Measurements from ENCODE around the gene ST3GAL3.

Gene ST3GAL3

DNA sequence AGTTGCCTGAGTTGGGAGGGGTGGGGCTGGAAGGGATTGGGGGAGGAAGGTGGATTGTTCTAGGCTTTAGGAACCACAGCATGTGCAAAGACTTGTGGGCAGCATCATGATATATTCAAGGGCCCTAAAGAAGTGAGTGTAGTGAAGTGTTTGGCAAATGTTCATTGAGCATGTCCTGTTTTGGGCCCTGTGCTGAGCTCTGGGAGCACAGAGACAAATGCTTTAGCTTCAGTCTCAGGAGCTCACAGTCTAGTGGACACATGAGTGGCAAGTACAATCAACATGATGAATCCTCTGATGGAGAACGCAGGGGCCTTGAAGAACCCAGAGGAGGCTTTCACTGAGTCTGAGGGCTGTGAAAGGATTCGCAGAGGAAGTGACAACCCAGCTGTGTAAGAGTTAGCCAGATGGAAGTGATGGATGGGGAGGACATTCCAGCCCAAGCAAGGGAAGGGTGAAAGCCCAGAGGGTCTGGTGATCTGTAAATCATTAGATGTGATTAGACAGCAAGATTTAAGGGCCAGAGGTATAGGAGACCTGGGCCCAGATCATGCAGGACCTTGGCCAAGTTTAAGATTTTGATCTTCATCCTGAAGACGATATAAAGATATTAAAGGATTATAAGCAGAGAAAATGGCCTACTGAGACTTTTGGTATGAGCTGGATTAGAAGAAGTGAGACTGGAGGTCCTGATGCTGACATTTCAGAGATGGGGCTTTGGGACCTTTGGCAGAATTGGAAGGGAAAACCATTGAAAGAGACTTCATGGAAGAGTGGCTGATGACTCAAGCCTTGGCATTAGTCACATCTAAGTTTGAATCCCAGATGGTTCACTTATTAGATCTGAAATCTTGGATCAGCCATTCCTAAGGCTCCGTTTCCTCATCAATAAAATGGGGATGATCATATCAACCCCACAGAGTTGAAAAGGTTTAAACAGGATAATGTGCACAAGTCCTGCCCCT, 244.0 kb downstream of the ST3GAL3 start:
- no peaks in the 10 kb centered on the region for H3K9me3 ChIP-seq (ENCODE audit: control extremely low read depth in 1 of 5, control insufficient read depth in 4 of 5, insufficient read depth in 2 of 5, low read depth in 1 of 5, low read length in 4 of 5)
- H3K27ac ChIP-seq (ENCODE audit: insufficient read depth in 1 of 2, low read depth in 1 of 2, low read length in 2 of 2, poor library complexity in 1 of 2, severe bottlenecking in 2 of 2), result no peak overlapping the region
- DNase-seq, result no peak
- peaks cover 6 to 17% (median 13%) of the 10 kb centered on the region in 4 experiments for H3K4me1 ChIP-seq (ENCODE audit: control extremely low read depth in 1 of 4, control insufficient read depth in 4 of 4, insufficient read depth in 4 of 4, low read length in 3 of 4)
- 100% methylated on average over 3 of the region's 4 CpGs for WGBS (ENCODE audit: insufficient coverage)
- no peaks in the 10 kb centered on the region for H3K27me3 ChIP-seq (replicated peaks in 2 of 5; ENCODE audit: control insufficient read depth in 4 of 5, insufficient read depth in 5 of 5, low read length in 4 of 5)
- H3K4me3 ChIP-seq (ENCODE audit: control insufficient read depth in 1 of 7, extremely low read depth in 1 of 7, insufficient read depth in 4 of 7, low read depth in 2 of 7, low read length in 6 of 7), result no peak overlapping the region
- peaks cover 3 to 15% (median 12%) of the 10 kb centered on the region in 4 experiments for H3K36me3 ChIP-seq (ENCODE audit: control insufficient read depth in 4 of 4, insufficient read depth in 4 of 4, low read length in 3 of 4)
- ChIA-PET POLR2A (interaction anchor here (1.0 kb wide), 1 partner anchor 177 kb away, joined by 3 read pairs; no protein-coding TSS in a partner anchor), CTCF (interaction anchor here (1.0 to 9.4 kb wide), 5 partner anchors 15 to 39 kb away, joined by 3 to 120 read pairs (median 3); partner anchors contain the start of gene ARTN)

DNA sequence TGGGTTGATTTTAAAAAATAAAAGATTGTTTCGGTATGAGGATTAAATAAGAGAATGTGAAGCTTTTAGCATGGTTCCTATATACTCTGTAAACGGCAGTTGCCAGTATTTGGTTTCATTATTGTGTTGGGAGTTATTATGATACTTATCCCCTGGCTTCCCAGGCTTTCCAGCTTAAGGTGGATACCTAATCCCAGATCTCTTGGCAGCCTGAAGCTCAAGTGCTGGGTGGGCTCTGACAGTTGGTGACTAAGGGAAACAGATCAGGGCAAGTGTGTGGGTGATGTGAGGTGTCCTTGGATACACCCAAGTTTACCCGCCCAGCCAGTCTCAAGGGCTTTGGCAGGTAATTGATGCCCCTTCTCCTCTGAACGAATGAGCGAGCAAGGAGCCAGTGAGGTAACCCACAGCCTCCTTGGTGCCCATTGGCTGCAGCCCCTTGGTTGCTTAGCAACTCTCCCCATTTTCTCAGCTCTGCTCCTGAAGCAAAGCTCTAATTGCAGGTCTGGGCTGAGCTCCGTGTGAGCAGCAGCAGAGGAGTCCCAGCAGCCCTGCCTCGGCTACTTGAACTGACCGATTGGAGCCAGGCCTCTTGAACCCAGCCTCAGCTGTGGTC, 245.5 kb downstream of the ST3GAL3 start:
- DNase-seq, result peak in 1 of 3 donors; percentile 11
- no peak overlapping the region for H3K27ac ChIP-seq (ENCODE audit: insufficient read depth in 1 of 2, low read depth in 1 of 2, low read length in 2 of 2, poor library complexity in 1 of 2, severe bottlenecking in 2 of 2)

DNA sequence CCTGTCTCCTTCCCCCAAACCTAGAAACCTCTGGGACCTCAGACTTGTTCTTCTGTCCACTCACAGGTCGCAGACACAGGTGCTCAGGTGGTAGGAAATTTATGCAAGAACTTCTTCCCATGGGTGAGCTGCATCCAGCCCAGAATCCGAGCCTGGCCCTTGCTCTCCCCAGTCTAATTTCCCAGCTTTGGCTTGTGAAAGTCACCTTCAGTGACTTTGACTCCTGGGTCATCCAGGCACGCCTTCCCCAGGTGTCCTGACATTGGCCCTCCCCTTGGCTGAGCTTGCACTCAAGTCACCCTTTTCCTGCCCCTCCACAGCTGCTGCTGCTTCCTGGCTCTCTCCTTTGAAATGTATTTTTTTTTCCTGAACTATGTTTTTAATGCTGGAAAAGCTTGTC, 246.0 kb downstream of the ST3GAL3 start:
- POLR2A ChIA-PET, result no interaction called here
- Histone ChIP-seq H3K36me3 (ENCODE audit: control insufficient read depth in 4 of 4, insufficient read depth in 4 of 4, low read length in 3 of 4) (peaks cover 6 to 36% (median 23%) of the 10 kb centered on the region in 4 experiments), H3K4me3 (ENCODE audit: control insufficient read depth in 1 of 7, extremely low read depth in 1 of 7, insufficient read depth in 4 of 7, low read depth in 2 of 7, low read length in 6 of 7) (no peak overlapping the region), H3K9me3 (ENCODE audit: control extremely low read depth in 1 of 5, control insufficient read depth in 4 of 5, insufficient read depth in 2 of 5, low read depth in 1 of 5, low read length in 4 of 5) (no peaks in the 10 kb centered on the region), H3K27ac (ENCODE audit: insufficient read depth in 1 of 2, low read depth in 1 of 2, low read length in 2 of 2, poor library complexity in 1 of 2, severe bottlenecking in 2 of 2) (no peak overlapping the region), H3K4me1 (ENCODE audit: control extremely low read depth in 1 of 4, control insufficient read depth in 4 of 4, insufficient read depth in 4 of 4, low read length in 3 of 4) (peaks cover 0 to 3% (median 0%) of the 10 kb centered on the region in 4 experiments), H3K27me3 (replicated peaks in 2 of 5; ENCODE audit: control insufficient read depth in 4 of 5, insufficient read depth in 5 of 5, low read length in 4 of 5) (no peaks in the 10 kb centered on the region)
- 96% methylated on average over 2 of the region's 3 CpGs for WGBS (ENCODE audit: insufficient coverage)
- CTCF ChIA-PET, result interaction anchor here (0.7 to 4.2 kb wide), 6 partner anchors 10 to 21 kb away, joined by 3 to 18 read pairs (median 4); partner anchors contain the start of genes ARTN, ATP6V0B and DPH2
- no peak for DNase-seq

More for the DNA sequence above, 245.5 kb downstream of the ST3GAL3 start:
- Histone ChIP-seq H3K27me3 (replicated peaks in 2 of 5; ENCODE audit: control insufficient read depth in 4 of 5, insufficient read depth in 5 of 5, low read length in 4 of 5) (no peaks in the 10 kb centered on the region), H3K9me3 (ENCODE audit: control extremely low read depth in 1 of 5, control insufficient read depth in 4 of 5, insufficient read depth in 2 of 5, low read depth in 1 of 5, low read length in 4 of 5) (no peaks in the 10 kb centered on the region), H3K4me3 (ENCODE audit: control insufficient read depth in 1 of 7, extremely low read depth in 1 of 7, insufficient read depth in 4 of 7, low read depth in 2 of 7, low read length in 6 of 7) (no peak overlapping the region), H3K36me3 (ENCODE audit: control insufficient read depth in 4 of 4, insufficient read depth in 4 of 4, low read length in 3 of 4) (peaks cover 6 to 30% (median 19%) of the 10 kb centered on the region in 4 experiments), H3K4me1 (ENCODE audit: control extremely low read depth in 1 of 4, control insufficient read depth in 4 of 4, insufficient read depth in 4 of 4, low read length in 3 of 4) (peaks cover 3 to 8% (median 4%) of the 10 kb centered on the region in 4 experiments)
- POLR2A ChIA-PET, result no interaction called here
- WGBS (ENCODE audit: insufficient coverage), result 100% methylated on average over 8 of the region's 8 CpGs
- CTCF ChIA-PET, result interaction anchor here (1.1 to 4.2 kb wide), 5 partner anchors 10 to 22 kb away, joined by 3 to 18 read pairs (median 4); partner anchors contain the start of genes ARTN and ATP6V0B

- H3K36me3 ChIP-seq (ENCODE audit: control insufficient read depth in 4 of 4, insufficient read depth in 4 of 4, low read length in 3 of 4), result peaks cover 6 to 42% (median 27%) of the 10 kb centered on the region in 4 experiments
- no peaks in the 10 kb centered on the region for H3K4me1 ChIP-seq (ENCODE audit: control extremely low read depth in 1 of 4, control insufficient read depth in 4 of 4, insufficient read depth in 4 of 4, low read length in 3 of 4)
- no peaks in the 10 kb centered on the region for H3K9me3 ChIP-seq (ENCODE audit: control extremely low read depth in 1 of 5, control insufficient read depth in 4 of 5, insufficient read depth in 2 of 5, low read depth in 1 of 5, low read length in 4 of 5)
- ChIA-PET CTCF (interaction anchor here (0.7 to 4.2 kb wide), 6 partner anchors 10 to 52 kb away, joined by 3 to 18 read pairs (median 4); partner anchors contain the start of genes ARTN, ATP6V0B and DPH2), POLR2A (no interaction called here)
- H3K27me3 ChIP-seq (replicated peaks in 2 of 5; ENCODE audit: control insufficient read depth in 4 of 5, insufficient read depth in 5 of 5, low read length in 4 of 5), result no peaks in the 10 kb centered on the region
- H3K27ac ChIP-seq (ENCODE audit: insufficient read depth in 1 of 2, low read depth in 1 of 2, low read length in 2 of 2, poor library complexity in 1 of 2, severe bottlenecking in 2 of 2), result no peak overlapping the region
- no CpG with 5 or more reads among the region's 5 CpGs for WGBS (ENCODE audit: insufficient coverage)
- H3K4me3 ChIP-seq (ENCODE audit: control insufficient read depth in 1 of 7, extremely low read depth in 1 of 7, insufficient read depth in 4 of 7, low read depth in 2 of 7, low read length in 6 of 7), result no peak overlapping the region
- DNase-seq, result no peak
Measured at GRCh38 chr1:43954036-43954435, 246.7 kb downstream of the ST3GAL3 start.

DNA sequence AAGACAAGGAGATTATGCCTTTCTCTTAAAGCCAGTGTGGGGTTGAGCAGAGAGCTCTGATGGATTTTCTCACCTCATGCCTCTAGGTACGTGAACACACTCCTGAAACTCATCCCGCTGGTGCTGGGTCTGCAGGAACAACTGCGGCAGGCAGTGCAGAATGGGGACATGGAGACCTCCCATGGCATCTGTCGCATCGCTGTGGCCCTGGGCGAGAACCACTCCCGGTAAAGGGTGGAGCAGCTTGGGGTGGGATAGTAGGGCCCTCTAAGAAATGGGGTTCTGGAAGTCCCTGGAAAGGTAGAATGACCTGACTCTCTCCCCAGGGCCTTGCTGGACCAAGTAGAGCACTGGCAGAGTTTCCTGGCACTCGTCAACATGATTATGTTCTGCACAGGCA, 248.9 kb downstream of the ST3GAL3 start:
- no peaks in the 10 kb centered on the region for H3K9me3 ChIP-seq (ENCODE audit: control extremely low read depth in 1 of 5, control insufficient read depth in 4 of 5, insufficient read depth in 2 of 5, low read depth in 1 of 5, low read length in 4 of 5)
- no peaks in the 10 kb centered on the region for H3K4me1 ChIP-seq (ENCODE audit: control extremely low read depth in 1 of 4, control insufficient read depth in 4 of 4, insufficient read depth in 4 of 4, low read length in 3 of 4)
- WGBS (ENCODE audit: insufficient coverage), result 100% methylated on average over 8 of the region's 8 CpGs
- no peak overlapping the region for H3K27ac ChIP-seq (ENCODE audit: insufficient read depth in 1 of 2, low read depth in 1 of 2, low read length in 2 of 2, poor library complexity in 1 of 2, severe bottlenecking in 2 of 2)
- peaks cover 3 to 48% (median 28%) of the 10 kb centered on the region in 4 experiments for H3K36me3 ChIP-seq (ENCODE audit: control insufficient read depth in 4 of 4, insufficient read depth in 4 of 4, low read length in 3 of 4)
- no peak for DNase-seq
- no peak overlapping the region for H3K4me3 ChIP-seq (ENCODE audit: control insufficient read depth in 1 of 7, extremely low read depth in 1 of 7, insufficient read depth in 4 of 7, low read depth in 2 of 7, low read length in 6 of 7)
- H3K27me3 ChIP-seq (replicated peaks in 2 of 5; ENCODE audit: control insufficient read depth in 4 of 5, insufficient read depth in 5 of 5, low read length in 4 of 5), result no peaks in the 10 kb centered on the region
- ChIA-PET CTCF (interaction anchor here (0.7 to 4.2 kb wide), 5 partner anchors 8 to 192 kb away, joined by 3 to 18 read pairs (median 7); partner anchors contain the start of gene ARTN), POLR2A (no interaction called here)

DNA sequence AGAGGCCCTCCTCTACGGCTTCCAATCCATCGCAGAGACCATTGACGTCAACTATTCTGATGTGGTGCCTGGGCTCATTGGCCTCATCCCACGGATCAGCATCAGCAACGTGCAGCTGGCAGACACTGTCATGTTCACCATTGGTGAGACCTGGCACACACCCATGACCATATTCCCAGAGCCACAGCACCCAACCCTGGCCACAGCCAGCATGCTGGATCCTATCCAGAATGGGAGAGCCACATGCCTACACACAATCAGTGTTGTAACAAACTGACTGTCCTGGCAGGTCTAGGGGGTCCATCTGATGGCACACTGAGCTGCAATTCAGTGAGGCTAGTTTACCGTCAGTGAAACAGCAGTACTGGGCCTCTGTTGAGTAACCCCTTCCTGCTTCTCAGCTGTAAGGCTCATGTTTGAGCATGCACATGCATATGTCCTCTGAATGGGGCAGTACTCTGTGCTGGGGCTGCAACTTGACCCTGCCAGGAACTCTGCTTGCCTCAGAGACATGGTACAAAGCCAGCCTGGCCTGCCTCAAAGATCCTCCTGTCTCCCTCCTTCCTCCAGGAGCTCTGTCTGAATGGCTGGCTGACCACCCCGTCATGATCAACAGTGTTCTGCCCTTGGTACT, 250.2 kb downstream of the ST3GAL3 start:
- DNase-seq, result no peak
- no peaks in the 10 kb centered on the region for H3K4me1 ChIP-seq (ENCODE audit: control extremely low read depth in 1 of 4, control insufficient read depth in 4 of 4, insufficient read depth in 4 of 4, low read length in 3 of 4)
- H3K4me3 ChIP-seq (ENCODE audit: control insufficient read depth in 1 of 7, extremely low read depth in 1 of 7, insufficient read depth in 4 of 7, low read depth in 2 of 7, low read length in 6 of 7), result no peak overlapping the region
- peaks cover 3 to 57% (median 38%) of the 10 kb centered on the region in 4 experiments for H3K36me3 ChIP-seq (ENCODE audit: control insufficient read depth in 4 of 4, insufficient read depth in 4 of 4, low read length in 3 of 4)
- POLR2A ChIA-PET, result no interaction called here
- no peaks in the 10 kb centered on the region for H3K9me3 ChIP-seq (ENCODE audit: control extremely low read depth in 1 of 5, control insufficient read depth in 4 of 5, insufficient read depth in 2 of 5, low read depth in 1 of 5, low read length in 4 of 5)
- 97% methylated on average over 7 of the region's 7 CpGs for WGBS (ENCODE audit: insufficient coverage)
- no peak overlapping the region for H3K27ac ChIP-seq (ENCODE audit: insufficient read depth in 1 of 2, low read depth in 1 of 2, low read length in 2 of 2, poor library complexity in 1 of 2, severe bottlenecking in 2 of 2)
- CTCF ChIA-PET, result interaction anchor here (1.8 to 3.7 kb wide), 3 partner anchors 10 to 24 kb away, joined by 5 to 22 read pairs (median 7); partner anchors contain the start of genes ARTN, DPH2 and IPO13
- no peaks in the 10 kb centered on the region for H3K27me3 ChIP-seq (replicated peaks in 2 of 5; ENCODE audit: control insufficient read depth in 4 of 5, insufficient read depth in 5 of 5, low read length in 4 of 5)
